Raji (cell line): ENCODE results near the gene GJC2.

Experiments used
- POLR2A ChIP-seq: IDR thresholded peaks from 2 replicates; pipeline ENCODE4 v1.6.1; 2011; ENCODE audit warnings: low read depth, low read length, control low read depth; ENCODE audit not compliant: insufficient read depth

Gene GJC2

GRCh38 chr1:228157729-228158126 lies 8.0 kb downstream of the GJC2 start:
- TF ChIP-seq POLR2A: no peak

- no peak for TF ChIP-seq POLR2A
Observed at GRCh38 chr1:228158151-228159007, 8.6 kb downstream of the GJC2 start.

DNA sequence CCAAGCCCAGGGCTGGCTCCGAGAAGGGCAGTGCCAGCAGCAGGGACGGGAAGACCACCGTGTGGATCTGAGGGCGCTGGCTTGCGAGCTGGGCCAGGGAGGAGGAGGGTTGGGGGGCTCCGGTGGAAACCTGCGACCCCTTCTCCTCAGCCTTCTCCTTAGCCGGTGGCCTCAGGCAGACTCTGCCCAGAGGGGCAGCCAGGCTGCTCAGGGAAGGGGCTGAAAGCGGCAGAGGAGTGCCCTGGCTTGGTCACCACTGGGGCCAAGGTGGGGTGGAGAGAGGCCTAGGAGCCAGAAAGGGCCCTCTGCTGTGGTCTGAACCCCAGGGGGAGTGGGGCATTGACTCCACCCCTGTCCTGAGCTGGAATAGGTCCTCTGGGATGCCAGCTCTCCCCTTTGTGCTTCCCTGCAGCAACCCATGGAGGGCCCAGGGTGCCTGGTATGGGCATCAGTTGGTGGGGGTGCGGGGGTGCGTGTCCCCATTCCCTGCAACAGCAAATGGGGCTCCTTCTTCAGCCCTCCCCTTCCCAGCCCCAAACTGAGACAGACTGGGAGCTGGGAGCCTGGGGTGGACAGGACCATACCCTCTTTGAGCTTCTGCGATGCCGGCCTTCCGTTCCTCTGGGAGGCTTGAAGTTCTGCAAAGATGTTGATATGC lies 9.4 kb downstream of the GJC2 start:
- no peak for TF ChIP-seq POLR2A

DNA sequence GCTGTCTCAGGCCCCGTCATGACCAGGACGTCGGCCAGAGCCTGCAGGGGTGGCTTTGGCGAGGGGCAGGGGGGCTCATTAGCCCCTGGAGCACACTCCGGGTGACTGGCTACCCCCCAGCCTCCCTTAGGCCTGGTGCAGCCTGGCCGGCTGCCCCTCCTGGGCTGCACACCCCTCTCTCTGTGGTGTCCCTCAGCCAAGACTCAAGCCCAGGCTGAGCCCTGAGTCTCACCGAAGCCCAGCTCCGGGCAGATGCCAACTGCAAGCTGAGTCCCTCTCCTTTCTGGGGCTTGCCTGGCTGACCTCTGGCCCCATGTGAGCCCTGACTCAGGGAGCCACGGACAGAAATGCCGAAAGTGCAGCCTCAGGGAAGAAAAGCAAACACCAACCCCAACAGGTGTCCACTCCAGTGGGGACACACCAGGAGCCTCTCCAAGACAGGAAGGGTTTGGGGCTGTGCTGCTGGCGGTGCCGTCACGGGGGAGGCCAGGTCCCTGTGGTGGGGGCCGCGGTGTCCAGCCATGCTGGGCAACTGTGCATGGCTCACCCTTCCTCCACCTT lies 10.6 kb downstream of the GJC2 start:
- TF ChIP-seq POLR2A: no peak

GRCh38 chr1:228161362-228161761 lies 11.6 kb downstream of the GJC2 start:
- TF ChIP-seq POLR2A: no peak

GRCh38 chr1:228161866-228162265 lies 12.1 kb downstream of the GJC2 start:
- TF ChIP-seq POLR2A: 0 out of 2 replicates have a peak, but pooled peaks have one; percentile 20

- TF ChIP-seq POLR2A: 0 out of 2 replicates have a peak, but pooled peaks have one; percentile 7
Observed at GRCh38 chr1:228162286-228163006, 12.7 kb downstream of the GJC2 start.

DNA sequence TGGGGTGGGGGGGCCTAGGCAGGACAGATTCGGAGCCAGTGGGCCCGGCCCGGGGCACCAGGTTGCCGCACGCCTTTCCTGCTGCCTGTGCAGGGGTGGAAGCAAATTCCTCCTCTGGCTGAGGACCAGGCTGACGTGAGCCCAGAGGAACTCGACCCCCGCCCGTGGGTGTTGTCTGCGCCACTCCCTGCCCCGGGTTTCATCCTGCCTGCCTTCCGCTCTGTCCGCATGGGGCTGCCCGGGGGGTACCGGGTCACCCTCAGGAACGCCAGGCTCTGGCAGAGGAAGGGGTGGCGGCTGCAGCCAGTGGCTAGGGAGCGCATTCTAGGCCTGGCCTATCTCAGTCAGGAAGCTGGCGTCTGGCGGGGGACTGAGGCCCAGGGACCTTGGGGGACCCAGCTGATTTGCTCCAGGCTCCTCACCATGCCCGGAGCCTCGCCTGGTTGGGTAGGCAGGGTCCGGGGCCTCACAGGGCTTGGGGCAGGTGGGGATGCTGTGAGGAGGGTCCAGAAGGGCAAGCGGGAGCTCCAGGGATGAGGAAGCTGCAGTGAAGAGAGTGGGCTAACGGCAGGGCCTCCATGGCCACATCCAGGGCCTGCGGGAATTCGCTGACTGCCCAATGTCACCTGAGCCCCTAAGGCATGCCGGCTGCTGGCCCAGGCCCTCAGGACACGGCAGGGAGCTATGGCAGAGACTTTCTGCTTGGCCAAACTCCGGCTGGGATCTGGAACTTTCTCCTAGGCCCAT lies 13.4 kb downstream of the GJC2 start:
- TF ChIP-seq POLR2A: peak; percentile 32; the same call in 1 of the 2 replicates

DNA sequence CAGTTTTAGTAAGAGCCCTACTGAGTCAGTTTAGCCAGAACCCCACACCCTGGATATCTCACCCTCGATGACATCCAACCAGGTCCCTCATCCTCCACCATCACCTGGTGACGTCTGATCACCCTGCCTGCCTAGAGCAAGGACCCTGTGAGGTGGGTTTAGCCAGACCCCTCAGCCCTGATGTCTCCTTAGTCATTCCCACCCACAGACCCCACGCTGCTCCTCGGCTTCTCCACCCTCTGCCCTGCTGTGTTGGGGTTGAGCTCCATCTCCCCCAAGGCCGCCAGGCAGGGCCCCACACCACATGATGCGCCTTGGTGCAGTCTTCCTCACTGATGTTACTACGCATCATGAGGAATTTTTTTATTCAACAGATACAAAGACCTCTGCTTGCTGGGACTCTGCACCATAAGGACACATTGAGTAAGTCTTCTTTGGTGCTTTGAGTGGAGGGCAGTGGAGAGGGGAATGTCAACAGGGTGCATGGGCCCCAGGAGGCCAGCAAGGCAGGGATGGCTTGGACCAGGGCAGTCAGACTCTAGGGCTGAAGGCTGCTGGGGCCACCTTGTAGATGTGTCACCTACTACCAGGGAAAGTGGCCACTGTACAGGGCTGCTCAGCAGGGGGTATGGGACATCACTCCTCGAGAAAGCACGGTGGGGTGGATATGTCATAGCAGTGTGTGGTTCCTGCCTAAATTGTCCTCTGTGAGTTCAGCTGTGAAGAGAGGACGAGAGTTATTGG lies 14.2 kb downstream of the GJC2 start:
- TF ChIP-seq POLR2A: 0 out of 2 replicates have a peak, but pooled peaks have one; percentile 15

DNA sequence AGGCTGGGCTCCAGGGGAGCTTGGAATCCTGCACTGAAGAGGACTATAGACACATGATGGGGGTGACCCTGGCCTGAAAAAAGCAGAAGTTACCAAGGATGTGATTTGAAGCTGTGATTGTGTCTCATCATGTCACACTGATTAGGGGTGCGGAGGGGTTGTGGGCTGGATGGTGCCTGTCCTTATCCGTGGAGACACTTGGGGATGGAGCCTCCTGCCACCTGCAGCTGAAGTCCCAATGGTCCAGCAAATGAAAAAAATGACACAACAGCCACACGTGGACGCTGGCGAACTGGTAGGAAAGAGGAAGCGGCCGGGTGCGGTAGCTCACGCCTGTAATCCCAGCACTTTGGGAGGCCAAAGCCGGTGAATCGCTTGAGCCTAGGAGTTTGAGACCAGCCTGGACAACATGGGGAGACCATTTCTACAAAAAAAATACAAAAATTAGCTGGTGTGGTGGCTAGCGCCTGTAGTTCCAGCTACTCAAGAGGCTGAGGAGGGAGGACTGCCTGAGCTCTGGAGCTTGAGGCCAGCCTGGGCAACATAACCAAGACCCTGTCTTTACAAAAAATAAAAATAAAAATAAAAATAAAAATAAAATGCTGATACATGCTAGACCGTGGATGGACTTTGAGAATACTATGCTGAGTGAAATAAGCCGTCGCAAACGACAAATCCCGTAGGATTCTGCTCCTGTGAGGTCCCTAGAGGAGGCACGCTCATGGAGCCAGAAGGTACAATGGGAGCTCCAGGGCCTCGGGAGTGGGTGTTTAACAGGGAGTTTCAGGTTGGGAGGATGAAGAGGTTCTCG lies 15.0 kb downstream of the GJC2 start:
- TF ChIP-seq POLR2A: no peak

GRCh38 chr1:228165372-228166169 lies 15.8 kb downstream of the GJC2 start, which contains the start of gene IBA57:
Gene IBA57 (plus strand): TSS chr1:228165804. CDS start chr1:228165817, 13 bp downstream.
- TF ChIP-seq POLR2A: peak; percentile 91
